MCF 10A (cell line): Measurements from ENCODE around the gene RNF7. TPM values are rescaled to one million over a fixed set of nuclear protein-coding genes. Genes with fewer than 3 reads are reported as not detected.

Source experiments
- BruUV-seq: library from RNA; stranded (reverse); fragments of 400-500 nt; replicated peaks from 2 replicates; lab custom pipeline; 2021; lab: Mats Ljungman, UMichigan
- CTCF ChIA-PET: fragments of 300-600 bp; sonication (Branson Sonifier 250); formaldehyde crosslinking; extraction: SDS; loops from one replicate; lab custom pipeline; 2021; ENCODE audit warnings: antibody characterized with exemption, inconsistent platforms; lab: Yijun Ruan, JAX
- POLR2A ChIA-PET: fragments of 300-600, 350-650 bp; sonication (Branson Sonifier 250); formaldehyde crosslinking; extraction: SDS; loops from one replicate; lab custom pipeline; 2020; ENCODE audit warnings: antibody characterized with exemption, inconsistent platforms; lab: Yijun Ruan, JAX
- DNase-seq: peaks from one replicate; pipeline ENCODE4 v3.0.0-alpha.2; 2018; ENCODE audit not compliant: unreplicated experiment
- H3K27ac Mint-ChIP-seq: one replicate; pipeline ENCODE4 v1.8.0; 2022; ENCODE audit warnings: mild to moderate bottlenecking, low read depth, mixed read lengths; ENCODE audit not compliant: unreplicated experiment
- H3K27me3 Mint-ChIP-seq: one replicate; pipeline ENCODE4 v1.8.0; 2022; ENCODE audit warnings: mixed read lengths; ENCODE audit not compliant: insufficient read depth, unreplicated experiment
- H3K36me3 Mint-ChIP-seq: one replicate; pipeline ENCODE4 v1.8.0; 2022; ENCODE audit warnings: mild to moderate bottlenecking, moderate library complexity, mixed read lengths; ENCODE audit not compliant: insufficient read depth, unreplicated experiment
- H3K4me1 Mint-ChIP-seq: one replicate; pipeline ENCODE4 v1.8.0; 2022; ENCODE audit warnings: mixed read lengths; ENCODE audit not compliant: insufficient read depth, unreplicated experiment
- H3K4me3 Mint-ChIP-seq: one replicate; pipeline ENCODE4 v1.8.0; 2022; ENCODE audit warnings: mild to moderate bottlenecking, moderate library complexity, mixed read lengths; ENCODE audit not compliant: unreplicated experiment
- H3K9me3 Mint-ChIP-seq: one replicate; pipeline ENCODE4 v1.8.0; 2022; ENCODE audit warnings: mixed read lengths; ENCODE audit not compliant: unreplicated experiment
- CTCF ChIP-seq: fragments of 200-600 bp; IDR thresholded peaks from one replicate; pipeline ENCODE4 v1.8.0; 2022; ENCODE audit warnings: antibody characterized with exemption, mild to moderate bottlenecking; ENCODE audit not compliant: unreplicated experiment
- intact Hi-C: fragments of 100-400 bp; cut with micrococcal nuclease; formaldehyde crosslinking; loops from 2 replicates; pipeline ENCODE4 v1.14.1; 2022
- total RNA-seq: library from RNA; stranded (reverse); gene quantifications from 2 replicates; pipeline ENCODE4 v1.2.3, GENCODE V29; 2022

Gene RNF7
- total RNA-seq, 1 experiment from 2014 or later = 96.1 TPM

- CTCF ChIA-PET = interaction anchor here (0.6 to 1.9 kb wide), 3 partner anchors 8 to 114 kb away, joined by 3 to 6 read pairs (median 3); no protein-coding TSS in a partner anchor
- H3K36me3 Mint-ChIP-seq = no peaks in the 10 kb centered on the region
- no peak within 1 kb of the TSS for H3K27ac Mint-ChIP-seq
Observed at GRCh38 chr3:141763088-141763750, 25.1 kb downstream of the RNF7 start, which contains the start of gene GRK7. GRK7 (plus strand) TSS chr3:141763408; CDS start chr3:141778285, 14,877 bp downstream.

GRCh38 chr3:141764045-141764444 is 25.9 kb downstream of the RNF7 start:
- intact Hi-C loops = no loop called here
- H3K36me3 Mint-ChIP-seq = no peaks in the 10 kb centered on the region
- H3K4me1 Mint-ChIP-seq = no peaks in the 10 kb centered on the region
- ChIA-PET POLR2A (interaction anchor here (1.0 kb wide), 1 partner anchor 10 kb away, joined by 3 read pairs; no protein-coding TSS in a partner anchor), CTCF (interaction anchor here (1.0 to 1.9 kb wide), 2 partner anchors 9 to 10 kb away, joined by 3 to 6 read pairs; no protein-coding TSS in a partner anchor)
- H3K9me3 Mint-ChIP-seq = no peaks in the 10 kb centered on the region
- no peak for DNase-seq
- no peaks in the 10 kb centered on the region for H3K27me3 Mint-ChIP-seq
- H3K27ac Mint-ChIP-seq = no peak overlapping the region
- no peak for TF ChIP-seq CTCF
- BruUV-seq = no TSS peak
- H3K4me3 Mint-ChIP-seq = no peak overlapping the region

More at GRCh38 chr3:141763088-141763750, 25.1 kb downstream of the RNF7 start, which contains the start of gene GRK7:
- H3K27me3 Mint-ChIP-seq = no peaks in the 10 kb centered on the region
- H3K4me1 Mint-ChIP-seq = no peaks in the 10 kb centered on the region
- no peaks in the 10 kb centered on the region for H3K9me3 Mint-ChIP-seq
- no peak for TF ChIP-seq CTCF
- POLR2A ChIA-PET = interaction anchor here (1.0 kb wide), 1 partner anchor 10 kb away, joined by 3 read pairs; no protein-coding TSS in a partner anchor
- H3K4me3 Mint-ChIP-seq = no peak within 1 kb of the TSS
- no TSS peak for BruUV-seq
- intact Hi-C loops = no loop called here
- no peak for DNase-seq

GRCh38 chr3:141764465-141764864 is 26.4 kb downstream of the RNF7 start:
- Mint-ChIP-seq H3K4me3 (no peak overlapping the region), H3K9me3 (no peaks in the 10 kb centered on the region), H3K27me3 (no peaks in the 10 kb centered on the region), H3K27ac (no peak overlapping the region), H3K36me3 (no peaks in the 10 kb centered on the region), H3K4me1 (no peaks in the 10 kb centered on the region)
- TF ChIP-seq CTCF = no peak
- DNase-seq = no peak
- ChIA-PET CTCF (interaction anchor here (0.5 to 1.9 kb wide), 2 partner anchors 9 to 115 kb away, joined by 4 to 6 read pairs; no protein-coding TSS in a partner anchor), POLR2A (no interaction called here)
- intact Hi-C loops = no loop called here
- no TSS peak for BruUV-seq

- Mint-ChIP-seq H3K27ac (no peak overlapping the region), H3K4me1 (no peaks in the 10 kb centered on the region), H3K9me3 (no peaks in the 10 kb centered on the region), H3K36me3 (no peaks in the 10 kb centered on the region), H3K4me3 (no peak overlapping the region), H3K27me3 (no peaks in the 10 kb centered on the region)
- DNase-seq = no peak
- intact Hi-C loops = no loop called here
- POLR2A ChIA-PET = interaction anchor here (1.3 kb wide), 1 partner anchor 10 kb away, joined by 7 read pairs; no protein-coding TSS in a partner anchor
- CTCF ChIA-PET = interaction anchor here (0.5 to 1.9 kb wide), 2 partner anchors 10 to 115 kb away, joined by 4 to 6 read pairs; no protein-coding TSS in a partner anchor
- no TSS peak for BruUV-seq
- TF ChIP-seq CTCF = no peak
Observed at GRCh38 chr3:141764986-141765385, 26.9 kb downstream of the RNF7 start.
